Measurements from ENCODE around the gene GSG1L.

Gene GSG1L

DNA sequence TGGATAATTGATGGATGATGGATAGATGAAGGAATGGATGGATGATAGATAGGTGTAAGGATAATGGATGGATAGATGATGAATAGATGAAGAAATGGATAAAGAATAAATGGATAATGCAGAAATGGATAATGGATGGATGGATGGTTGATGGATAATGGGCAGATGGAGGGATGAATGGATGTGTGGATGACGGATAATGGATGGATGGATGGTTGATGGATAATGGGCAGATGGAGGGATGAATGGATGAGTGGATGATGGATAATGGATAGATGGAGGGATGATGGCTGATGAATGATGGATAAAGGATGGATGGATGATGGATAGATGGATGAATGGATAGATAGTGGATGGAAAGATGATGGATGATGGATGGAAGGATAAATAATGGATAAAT, 274.4 kb downstream of the GSG1L start:
- no peak for DNase-seq (ENCODE audit: low read depth)

DNA sequence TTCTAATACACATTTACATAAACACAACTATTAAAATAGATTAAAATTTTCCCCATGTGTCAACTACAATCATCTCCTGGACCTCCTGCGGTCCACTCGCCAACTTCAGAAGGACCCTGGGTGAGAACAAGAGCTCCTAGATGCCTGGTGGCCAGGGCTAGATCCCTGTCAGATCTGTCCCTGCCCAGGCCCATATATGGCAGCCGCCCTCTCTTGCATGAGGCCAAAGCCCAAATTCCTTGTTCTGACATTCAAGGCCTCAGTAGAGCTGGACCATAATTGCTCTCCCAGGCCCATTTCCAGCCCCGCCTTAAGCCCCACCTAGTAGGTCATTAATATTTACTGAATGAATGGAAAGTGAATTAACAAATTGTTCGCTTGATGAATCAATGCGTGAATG, 275.8 kb downstream of the GSG1L start:
- no peak for DNase-seq (ENCODE audit: low read depth)

- DNase-seq (ENCODE audit: low read depth): no peak
These were observed 276.4 kb downstream of the GSG1L start for GRCh38 chr16:27786923-27787625.

DNA sequence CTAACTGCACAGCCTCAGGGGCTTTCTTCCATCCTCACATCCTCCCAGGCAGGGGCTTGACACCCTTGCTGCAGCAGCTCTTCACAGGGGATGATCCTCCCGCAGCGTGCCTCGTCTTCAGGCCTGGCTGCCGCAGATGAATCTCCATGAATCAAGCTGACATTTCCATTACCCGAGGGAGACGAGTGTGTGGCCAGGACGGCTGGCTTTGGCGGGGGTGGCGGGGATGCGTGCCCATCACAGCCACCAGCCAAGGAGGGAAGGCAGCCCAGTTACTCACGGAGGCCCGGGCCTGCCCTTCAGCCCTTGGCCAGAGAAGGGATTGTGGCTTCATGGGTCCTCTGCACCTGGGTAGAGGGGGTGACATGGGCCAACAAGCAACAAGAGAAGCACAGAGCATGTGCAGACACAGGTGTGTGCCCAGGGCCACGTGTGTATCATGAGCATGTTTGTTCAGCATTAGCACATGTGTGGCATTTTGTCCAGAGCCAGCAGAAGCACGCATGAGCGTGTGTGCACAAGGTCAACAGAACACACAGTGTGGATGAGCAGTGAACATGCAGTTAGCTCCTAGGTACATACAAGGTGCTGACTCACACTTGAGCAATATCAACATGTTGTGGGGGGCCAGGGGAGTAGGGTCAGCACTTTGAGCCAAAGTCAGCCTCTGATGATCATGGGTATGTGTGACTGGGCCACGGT, 277.1 kb downstream of the GSG1L start:
- no peak for DNase-seq (ENCODE audit: low read depth)

GRCh38 chr16:27785307-27785678, 278.2 kb downstream of the GSG1L start:
- no peak for DNase-seq (ENCODE audit: low read depth)

DNA sequence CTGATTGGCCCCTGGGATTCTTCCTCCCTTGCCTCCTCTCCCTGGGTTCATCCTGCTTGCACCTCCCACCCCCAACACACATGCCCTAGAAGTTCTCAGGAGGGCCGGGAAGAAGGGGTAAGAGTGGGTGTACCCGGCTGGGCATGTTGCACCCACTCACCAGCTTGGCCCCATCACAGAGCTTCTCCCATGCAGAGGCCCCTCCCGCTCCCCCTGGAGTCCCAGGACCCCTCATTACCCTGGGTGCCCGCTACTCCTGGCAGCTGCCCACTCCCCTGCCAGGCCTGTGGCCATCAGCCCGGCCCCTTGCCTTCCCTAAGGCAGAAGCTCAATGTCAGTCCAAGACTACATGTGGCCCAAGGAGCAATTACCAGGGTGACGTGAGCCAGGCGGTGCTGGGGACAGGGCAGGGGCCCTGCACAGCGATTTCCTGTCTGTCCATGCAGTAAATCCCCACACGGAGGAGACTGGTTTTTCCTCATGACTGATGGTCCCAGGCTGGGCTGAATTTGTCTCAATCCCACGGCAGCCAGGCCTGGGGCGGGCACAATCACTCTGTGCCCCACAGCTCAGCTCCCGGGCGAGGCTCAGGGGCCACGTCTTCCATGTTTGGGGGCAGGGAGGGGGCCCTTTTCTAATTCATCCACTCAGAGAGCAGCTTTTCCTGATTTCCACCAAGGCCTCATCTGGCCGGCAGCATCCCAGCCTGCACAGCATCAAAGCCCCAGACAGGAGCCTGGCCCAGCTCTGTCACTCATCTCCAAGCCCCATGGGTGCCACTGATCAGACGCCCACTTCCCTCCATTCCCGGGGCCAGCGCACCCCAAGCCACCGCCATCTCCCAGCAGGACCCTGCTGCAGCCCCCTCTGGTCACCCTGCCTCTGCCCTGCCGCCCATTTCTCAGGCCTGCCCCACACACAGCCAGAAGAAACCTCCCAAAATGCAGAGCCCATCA, 278.9 kb downstream of the GSG1L start:
- no peak for DNase-seq (ENCODE audit: low read depth)

- DNase-seq (ENCODE audit: low read depth): no peak
These were observed 281.3 kb downstream of the GSG1L start for GRCh38 chr16:27781981-27782880.

DNA sequence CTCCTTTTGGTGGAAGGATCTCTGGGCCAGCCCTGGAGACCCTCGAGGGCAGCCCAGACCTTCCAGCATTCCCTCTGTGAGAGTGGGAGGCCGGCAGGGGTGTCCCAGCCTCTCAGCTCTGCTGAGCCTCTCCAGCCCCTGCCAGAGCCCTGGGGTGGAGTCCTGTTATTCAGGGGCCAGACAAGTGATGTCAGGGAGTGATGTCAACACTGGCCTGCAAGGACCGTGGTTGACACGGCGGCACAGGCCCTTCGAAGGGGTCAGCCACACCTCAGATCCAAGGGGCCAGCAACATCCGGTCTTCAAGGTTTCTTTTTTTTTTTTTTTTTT, 282.4 kb downstream of the GSG1L start:
- DNase-seq (ENCODE audit: low read depth): no peak

DNA sequence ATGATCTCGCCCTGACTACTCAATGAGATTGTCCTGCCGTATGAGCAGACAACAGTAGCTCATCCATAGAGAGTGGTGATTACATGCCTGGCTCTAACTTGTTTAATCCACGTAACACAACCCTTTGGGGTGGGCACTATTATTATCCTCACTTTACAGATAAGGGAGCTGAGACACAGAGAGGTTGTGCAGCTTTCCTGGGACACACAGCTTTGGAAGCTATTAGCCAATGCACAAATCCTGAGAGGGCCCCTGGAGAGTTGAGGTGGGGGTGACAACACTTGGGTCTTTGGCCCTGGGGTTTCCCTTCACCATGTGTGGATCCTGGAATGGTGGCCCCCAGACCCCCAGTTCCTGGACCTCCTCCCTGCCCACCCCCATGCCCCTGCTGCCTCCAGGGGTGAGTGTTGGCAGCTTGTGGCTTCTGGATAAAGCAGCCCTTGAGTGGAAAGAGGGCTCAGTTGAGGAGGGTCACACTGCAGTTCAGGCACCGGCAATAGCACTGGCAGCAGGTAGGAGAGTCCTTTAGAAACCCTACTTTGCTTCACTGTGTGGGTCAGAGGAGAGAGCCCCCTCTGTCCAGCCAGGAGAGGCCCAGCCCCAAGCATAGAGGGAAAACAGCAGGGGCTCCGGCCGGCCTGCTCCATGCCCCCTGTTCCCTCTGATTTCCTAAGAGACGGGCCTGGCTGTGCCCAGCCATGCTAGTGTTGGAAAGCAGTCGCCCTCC, 282.9 kb downstream of the GSG1L start:
- no peak for DNase-seq (ENCODE audit: low read depth)

DNA sequence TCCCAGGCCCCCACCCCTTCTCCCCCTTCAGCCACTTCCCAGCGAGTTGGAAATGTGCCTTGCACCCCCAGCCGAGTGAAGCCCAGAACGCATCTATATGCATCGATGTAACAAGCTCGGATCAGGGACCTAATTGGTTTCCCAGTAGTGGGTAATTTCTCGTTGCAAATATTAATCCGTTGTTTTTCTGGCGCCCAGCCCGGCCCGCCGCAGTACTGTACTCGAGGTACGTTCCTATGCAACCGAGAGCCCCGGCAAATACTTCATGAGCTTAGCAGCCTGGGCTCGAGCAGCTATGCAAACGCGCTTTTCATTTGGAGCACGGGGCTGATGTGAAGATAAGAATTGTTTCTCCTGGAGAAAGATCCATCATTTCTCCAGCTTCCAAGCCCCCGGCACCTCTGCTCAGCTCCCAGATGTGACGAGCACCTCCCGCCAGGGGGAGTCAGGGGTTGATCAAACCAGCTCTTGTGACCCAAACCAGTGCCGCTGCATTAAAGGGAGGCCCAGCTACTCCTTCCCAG, 283.8 kb downstream of the GSG1L start:
- peak; percentile 13 for DNase-seq (ENCODE audit: low read depth)

GRCh38 chr16:27778926-27779570, 284.5 kb downstream of the GSG1L start:
- DNase-seq (ENCODE audit: low read depth): no peak

GRCh38 chr16:27778171-27778925, 285.2 kb downstream of the GSG1L start:
- DNase-seq (ENCODE audit: low read depth): no peak

- no peak for DNase-seq (ENCODE audit: low read depth)
These were observed 286.0 kb downstream of the GSG1L start for GRCh38 chr16:27777527-27777926.

GRCh38 chr16:27776556-27777225, 286.8 kb downstream of the GSG1L start:
- DNase-seq (ENCODE audit: low read depth): no peak

DNA sequence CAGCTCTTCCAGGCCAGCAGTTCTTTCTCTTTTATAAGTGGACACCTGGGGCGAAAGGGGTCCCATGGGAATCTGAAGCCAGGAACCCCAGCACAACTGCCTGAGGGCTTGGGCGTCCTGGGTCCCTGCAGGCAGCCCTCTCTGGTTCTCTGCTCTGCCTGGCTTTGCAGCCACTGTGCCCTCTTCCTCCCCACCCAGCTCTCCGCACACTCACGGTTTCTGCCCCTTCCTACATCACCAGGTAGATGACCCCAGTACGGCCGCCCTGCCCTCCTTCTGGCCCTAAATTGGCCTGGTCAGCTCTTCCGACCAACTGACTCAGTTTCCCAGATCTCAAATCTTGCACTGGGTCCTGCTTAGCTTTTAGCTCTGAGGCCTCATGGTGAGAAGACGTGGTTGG, 288.3 kb downstream of the GSG1L start:
- DNase-seq (ENCODE audit: low read depth): no peak

GRCh38 chr16:27774779-27775178, 288.7 kb downstream of the GSG1L start:
- DNase-seq (ENCODE audit: low read depth): no peak

DNA sequence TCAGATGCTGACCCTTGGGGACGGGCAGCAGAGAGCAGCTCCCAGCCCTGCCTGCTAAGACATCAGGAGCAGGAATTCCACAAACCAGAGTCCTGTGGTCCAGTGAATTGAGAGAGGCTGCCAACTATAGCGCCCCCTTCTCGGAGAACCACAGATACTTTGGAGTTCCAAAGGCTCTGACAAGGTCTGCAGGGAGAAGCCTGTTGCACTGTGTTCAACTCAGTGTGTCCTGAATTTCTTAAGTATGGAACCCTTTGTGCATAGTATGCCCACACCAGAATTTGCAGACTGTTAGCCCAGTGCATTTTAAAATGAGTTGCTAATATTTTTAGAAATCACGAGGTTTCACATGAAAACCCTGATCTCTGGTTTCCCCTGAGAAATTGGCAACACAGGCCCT, 290.2 kb downstream of the GSG1L start:
- no peak for DNase-seq (ENCODE audit: low read depth)

- DNase-seq (ENCODE audit: low read depth): no peak
These were observed 291.3 kb downstream of the GSG1L start for GRCh38 chr16:27772093-27772825.
